Tibial nerve (tissue), 4 donors: ENCODE measurements around the gene GMCL1.

Experiments
- CTCF ChIP-seq, 5 experiments: fragments of 200-600 bp in 3 of 5; fragments of 450-650 bp in 2 of 5; sonication (generic) in 3 of 5; IDR thresholded peaks; one replicate each; pipeline ENCODE4 v1.5.1; 2016 to 2019; ENCODE audit warnings: antibody characterized with exemption in 5 of 5, mild to moderate bottlenecking in 3 of 5, moderate library complexity in 2 of 5
- EP300 ChIP-seq, 2 donors: sonication (generic); formaldehyde crosslinking; IDR thresholded peaks; one replicate each; pipeline ENCODE4 v1.6.1; 2017; ENCODE audit warnings: antibody characterized with exemption in 2 of 2, mild to moderate bottlenecking in 1 of 2
- POLR2A ChIP-seq, 2 donors: fragments of 450-650 bp; IDR thresholded peaks; one replicate each; pipeline ENCODE4 v1.6.1; 2017; ENCODE audit warnings: antibody characterized with exemption in 2 of 2, mild to moderate bottlenecking in 2 of 2, moderate library complexity in 2 of 2

GRCh38 chr2:69902213-69902922 is 72.9 kb downstream of the GMCL1 start:
- TF ChIP-seq CTCF (IDR thresholded peaks at IDR 0.05) (no peak), EP300 (IDR thresholded peaks at IDR 0.05) (no peak), POLR2A (IDR thresholded peaks at IDR 0.05) (no peak)
